ENCODE data around the gene SIK3.

GRCh38 chr11:116831790-116832349 is 266.4 kb downstream of the SIK3 start:
- TF ChIP-seq POLR2AphosphoS5 (IDR thresholded peaks at IDR 0.05; ENCODE audit: low read depth), result no peak
- no peak for TF ChIP-seq STAT1 (IDR thresholded peaks at IDR 0.05; ENCODE audit: unreplicated experiment)
- TF ChIP-seq EZH2 (IDR thresholded peaks at IDR 0.05; ENCODE audit: low read depth, unreplicated experiment), result no peak
- no peak for TF ChIP-seq CTCF (conservative IDR thresholded peaks at IDR 0.05; ENCODE audit: low read depth in 2 of 2)
- TF ChIP-seq, protein P1, sequence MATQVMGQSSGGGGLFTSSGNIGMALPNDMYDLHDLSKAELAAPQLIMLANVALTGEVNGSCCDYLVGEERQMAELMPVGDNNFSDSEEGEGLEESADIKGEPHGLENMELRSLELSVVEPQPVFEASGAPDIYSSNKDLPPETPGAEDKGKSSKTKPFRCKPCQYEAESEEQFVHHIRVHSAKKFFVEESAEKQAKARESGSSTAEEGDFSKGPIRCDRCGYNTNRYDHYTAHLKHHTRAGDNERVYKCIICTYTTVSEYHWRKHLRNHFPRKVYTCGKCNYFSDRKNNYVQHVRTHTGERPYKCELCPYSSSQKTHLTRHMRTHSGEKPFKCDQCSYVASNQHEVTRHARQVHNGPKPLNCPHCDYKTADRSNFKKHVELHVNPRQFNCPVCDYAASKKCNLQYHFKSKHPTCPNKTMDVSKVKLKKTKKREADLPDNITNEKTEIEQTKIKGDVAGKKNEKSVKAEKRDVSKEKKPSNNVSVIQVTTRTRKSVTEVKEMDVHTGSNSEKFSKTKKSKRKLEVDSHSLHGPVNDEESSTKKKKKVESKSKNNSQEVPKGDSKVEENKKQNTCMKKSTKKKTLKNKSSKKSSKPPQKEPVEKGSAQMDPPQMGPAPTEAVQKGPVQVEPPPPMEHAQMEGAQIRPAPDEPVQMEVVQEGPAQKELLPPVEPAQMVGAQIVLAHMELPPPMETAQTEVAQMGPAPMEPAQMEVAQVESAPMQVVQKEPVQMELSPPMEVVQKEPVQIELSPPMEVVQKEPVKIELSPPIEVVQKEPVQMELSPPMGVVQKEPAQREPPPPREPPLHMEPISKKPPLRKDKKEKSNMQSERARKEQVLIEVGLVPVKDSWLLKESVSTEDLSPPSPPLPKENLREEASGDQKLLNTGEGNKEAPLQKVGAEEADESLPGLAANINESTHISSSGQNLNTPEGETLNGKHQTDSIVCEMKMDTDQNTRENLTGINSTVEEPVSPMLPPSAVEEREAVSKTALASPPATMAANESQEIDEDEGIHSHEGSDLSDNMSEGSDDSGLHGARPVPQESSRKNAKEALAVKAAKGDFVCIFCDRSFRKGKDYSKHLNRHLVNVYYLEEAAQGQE (IDR thresholded peaks at IDR 0.05; ENCODE audit: unreplicated experiment), result no peak
- no peak for TF ChIP-seq JUNB (IDR thresholded peaks at IDR 0.05; ENCODE audit: unreplicated experiment)

Measured in GM23338 (cell line).